Mesothelial cell of epicardium (in vitro differentiated cells): ENCODE data around the gene MS4A3. TPM values are rescaled to one million over a fixed set of nuclear protein-coding genes. Genes with fewer than 3 reads are reported as not detected.

Experiments used
- DNase-seq, 2 experiments: peaks; one replicate each; pipeline ENCODE4 v3.0.0; 2021; ENCODE audit warnings: low spot score in 2 of 2; ENCODE audit not compliant: unreplicated experiment in 2 of 2
- H3K27ac Mint-ChIP-seq: 2 replicates; pipeline ENCODE4 v1.8.0; 2021; ENCODE audit warnings: mixed read lengths
- H3K27me3 Mint-ChIP-seq: 2 replicates; pipeline ENCODE4 v1.8.0; 2021; ENCODE audit warnings: low read depth, mixed read lengths
- H3K36me3 Mint-ChIP-seq: 2 replicates; pipeline ENCODE4 v1.8.0; 2021; ENCODE audit warnings: mixed read lengths
- H3K4me1 Mint-ChIP-seq: 2 replicates; pipeline ENCODE4 v1.8.0; 2021; ENCODE audit warnings: mixed read lengths
- H3K4me3 Mint-ChIP-seq: 2 replicates; pipeline ENCODE4 v1.8.0; 2021; ENCODE audit warnings: mild to moderate bottlenecking, moderate library complexity, mixed read lengths
- H3K9me3 Mint-ChIP-seq: 2 replicates; pipeline ENCODE4 v1.8.0; 2021; ENCODE audit warnings: mixed read lengths
- total RNA-seq: library from RNA; stranded (reverse); gene quantifications from 3 replicates; pipeline ENCODE4 v1.2.1, GENCODE V29; 2021
- TF ChIP-seq, protein P1 (sequence below): fragments of 200-600 bp; sonication (generic); IDR thresholded peaks from one replicate; pipeline ENCODE4 v1.5.0; 2021; ENCODE audit warnings: antibody characterized with exemption; ENCODE audit not compliant: unreplicated experiment

Gene MS4A3
- total RNA-seq, 1 donor from 2014 or later = not detected

DNA sequence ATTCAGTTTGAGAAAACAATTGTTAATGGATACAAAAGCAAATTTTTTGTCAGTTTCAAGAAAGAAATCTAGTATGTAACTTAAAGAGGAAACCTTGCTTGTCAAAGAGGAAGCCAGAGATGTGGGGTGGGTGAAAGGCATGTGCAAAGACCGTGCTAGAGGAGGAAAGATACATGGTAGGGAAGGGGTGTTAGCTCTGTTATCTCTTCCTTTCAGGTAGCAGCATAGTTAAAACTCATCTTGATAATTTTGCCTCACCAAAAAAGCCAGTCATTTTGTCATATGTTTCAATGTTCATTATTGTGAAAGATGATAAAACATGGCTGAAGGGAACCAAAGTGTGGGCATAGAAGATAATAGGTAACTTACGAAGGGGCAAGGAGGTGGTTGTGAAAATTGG is 29.4 kb downstream of the MS4A3 start:
- no peaks in the 10 kb centered on the region for H3K9me3 Mint-ChIP-seq
- no peaks in the 10 kb centered on the region for H3K4me1 Mint-ChIP-seq
- no peak overlapping the region for H3K27ac Mint-ChIP-seq
- H3K27me3 Mint-ChIP-seq = peaks cover 12% of the 10 kb centered on the region
- no peaks in the 10 kb centered on the region for H3K36me3 Mint-ChIP-seq
- no peak for DNase-seq
- TF ChIP-seq, protein P1, sequence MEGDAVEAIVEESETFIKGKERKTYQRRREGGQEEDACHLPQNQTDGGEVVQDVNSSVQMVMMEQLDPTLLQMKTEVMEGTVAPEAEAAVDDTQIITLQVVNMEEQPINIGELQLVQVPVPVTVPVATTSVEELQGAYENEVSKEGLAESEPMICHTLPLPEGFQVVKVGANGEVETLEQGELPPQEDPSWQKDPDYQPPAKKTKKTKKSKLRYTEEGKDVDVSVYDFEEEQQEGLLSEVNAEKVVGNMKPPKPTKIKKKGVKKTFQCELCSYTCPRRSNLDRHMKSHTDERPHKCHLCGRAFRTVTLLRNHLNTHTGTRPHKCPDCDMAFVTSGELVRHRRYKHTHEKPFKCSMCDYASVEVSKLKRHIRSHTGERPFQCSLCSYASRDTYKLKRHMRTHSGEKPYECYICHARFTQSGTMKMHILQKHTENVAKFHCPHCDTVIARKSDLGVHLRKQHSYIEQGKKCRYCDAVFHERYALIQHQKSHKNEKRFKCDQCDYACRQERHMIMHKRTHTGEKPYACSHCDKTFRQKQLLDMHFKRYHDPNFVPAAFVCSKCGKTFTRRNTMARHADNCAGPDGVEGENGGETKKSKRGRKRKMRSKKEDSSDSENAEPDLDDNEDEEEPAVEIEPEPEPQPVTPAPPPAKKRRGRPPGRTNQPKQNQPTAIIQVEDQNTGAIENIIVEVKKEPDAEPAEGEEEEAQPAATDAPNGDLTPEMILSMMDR = no peak
- H3K4me3 Mint-ChIP-seq = no peak overlapping the region

DNA sequence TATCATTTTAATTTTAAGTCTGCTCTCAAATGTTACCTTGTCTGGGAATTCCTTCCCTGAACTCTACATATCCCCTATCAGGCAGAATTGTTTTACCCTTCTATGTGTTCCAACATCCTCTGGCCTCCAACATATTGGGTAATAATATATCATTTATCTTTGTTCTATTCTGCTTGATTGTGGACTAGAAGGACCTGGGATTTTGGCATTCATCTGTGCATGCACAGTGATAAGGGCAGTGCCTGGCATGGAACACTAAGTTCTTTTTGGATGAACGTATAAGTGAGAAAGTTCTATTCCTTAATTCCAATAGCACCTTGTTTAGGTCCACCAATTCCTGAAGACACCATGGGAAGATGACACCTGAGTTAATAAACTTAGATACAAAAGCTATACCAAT is 30.8 kb downstream of the MS4A3 start:
- Mint-ChIP-seq H3K4me3 (no peak overlapping the region), H3K27ac (no peak overlapping the region), H3K27me3 (peaks cover 12% of the 10 kb centered on the region), H3K9me3 (no peaks in the 10 kb centered on the region), H3K36me3 (no peaks in the 10 kb centered on the region), H3K4me1 (no peaks in the 10 kb centered on the region)
- no peak for DNase-seq
- TF ChIP-seq, protein P1 = no peak

DNA sequence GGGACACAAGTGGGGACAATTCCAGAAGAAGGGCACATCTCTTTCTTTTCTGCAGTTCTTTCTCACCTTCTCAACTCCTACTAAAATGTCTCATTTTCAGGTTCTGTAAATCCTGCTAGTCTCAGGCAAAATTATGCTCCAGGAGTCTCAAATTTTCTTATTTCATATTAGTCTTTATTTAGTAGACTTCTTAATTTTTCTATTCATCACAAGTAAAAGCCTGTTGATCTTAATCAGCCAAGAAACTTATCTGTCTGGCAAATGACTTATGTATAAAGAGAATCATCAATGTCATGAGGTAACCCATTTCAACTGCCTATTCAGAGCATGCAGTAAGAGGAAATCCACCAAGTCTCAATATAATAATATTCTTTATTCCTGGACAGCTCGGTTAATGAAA is 31.9 kb downstream of the MS4A3 start, which contains the start of gene MS4A2:
Gene MS4A2 (plus strand): TSS at position 301 of the 400 bp plus-strand sequence. CDS start 102 bp downstream, outside the sequence.
- Mint-ChIP-seq H3K36me3 (no peaks in the 10 kb centered on the region), H3K4me1 (no peaks in the 10 kb centered on the region), H3K27me3 (peaks cover 12% of the 10 kb centered on the region), H3K4me3 (no peak within 1 kb of the TSS), H3K27ac (no peak within 1 kb of the TSS), H3K9me3 (no peaks in the 10 kb centered on the region)
- DNase-seq = no peak
- TF ChIP-seq, protein P1 = no peak

DNA sequence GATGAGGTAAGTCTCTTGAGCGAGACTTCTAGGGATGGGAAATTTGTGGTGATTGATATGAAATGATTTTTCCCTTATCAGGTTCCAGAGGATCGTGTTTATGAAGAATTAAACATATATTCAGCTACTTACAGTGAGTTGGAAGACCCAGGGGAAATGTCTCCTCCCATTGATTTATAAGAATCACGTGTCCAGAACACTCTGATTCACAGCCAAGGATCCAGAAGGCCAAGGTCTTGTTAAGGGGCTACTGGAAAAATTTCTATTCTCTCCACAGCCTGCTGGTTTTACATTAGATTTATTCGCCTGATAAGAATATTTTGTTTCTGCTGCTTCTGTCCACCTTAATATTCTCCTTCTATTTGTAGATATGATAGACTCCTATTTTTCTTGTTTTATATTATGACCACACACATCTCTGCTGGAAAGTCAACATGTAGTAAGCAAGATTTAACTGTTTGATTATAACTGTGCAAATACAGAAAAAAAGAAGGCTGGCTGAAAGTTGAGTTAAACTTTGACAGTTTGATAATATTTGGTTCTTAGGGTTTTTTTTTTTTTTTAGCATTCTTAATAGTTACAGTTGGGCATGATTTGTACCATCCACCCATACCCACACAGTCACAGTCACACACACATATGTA is 39.1 kb downstream of the MS4A3 start:
- TF ChIP-seq, protein P1 = no peak
- Mint-ChIP-seq H3K4me3 (no peak overlapping the region), H3K36me3 (no peaks in the 10 kb centered on the region), H3K4me1 (no peaks in the 10 kb centered on the region), H3K27me3 (no peaks in the 10 kb centered on the region), H3K27ac (no peak overlapping the region), H3K9me3 (no peaks in the 10 kb centered on the region)
- no peak for DNase-seq

DNA sequence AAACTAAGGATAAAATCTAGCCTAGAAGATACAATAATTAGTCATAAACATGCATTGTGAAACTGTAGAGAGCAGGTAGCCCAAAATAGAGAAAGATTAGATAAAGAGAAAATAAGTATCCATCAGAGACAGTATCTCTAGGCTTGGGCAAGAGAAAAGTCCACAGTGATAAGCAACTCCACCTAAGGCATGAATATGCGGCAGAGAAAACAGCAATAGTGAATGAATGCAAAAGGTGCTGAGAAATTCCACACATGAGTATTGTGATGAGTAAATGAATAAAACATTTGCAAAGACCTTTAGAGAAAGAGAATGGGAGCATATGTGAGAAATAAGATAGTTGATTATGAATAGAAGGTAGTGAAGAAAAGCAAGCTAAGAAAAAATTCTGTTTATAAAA is 40.7 kb downstream of the MS4A3 start:
- Mint-ChIP-seq H3K4me3 (no peak overlapping the region), H3K4me1 (no peaks in the 10 kb centered on the region), H3K27ac (no peak overlapping the region), H3K36me3 (no peaks in the 10 kb centered on the region), H3K9me3 (no peaks in the 10 kb centered on the region), H3K27me3 (no peaks in the 10 kb centered on the region)
- TF ChIP-seq, protein P1 = no peak
- no peak for DNase-seq
